Superior temporal gyrus (tissue), 1 donor: Measurements from ENCODE around the gene C2orf81.
"Not testable (repeated sequence)": the region's sequence is repeated elsewhere in the genome, so short reads cannot be mapped to it uniquely, and the experiment has no call there.

Source experiments
- DNase-seq: peaks from one replicate; pipeline ENCODE4 v3.0.0-alpha.2; 2016; ENCODE audit errors: extremely low spot score

The C2orf81 gene

DNA sequence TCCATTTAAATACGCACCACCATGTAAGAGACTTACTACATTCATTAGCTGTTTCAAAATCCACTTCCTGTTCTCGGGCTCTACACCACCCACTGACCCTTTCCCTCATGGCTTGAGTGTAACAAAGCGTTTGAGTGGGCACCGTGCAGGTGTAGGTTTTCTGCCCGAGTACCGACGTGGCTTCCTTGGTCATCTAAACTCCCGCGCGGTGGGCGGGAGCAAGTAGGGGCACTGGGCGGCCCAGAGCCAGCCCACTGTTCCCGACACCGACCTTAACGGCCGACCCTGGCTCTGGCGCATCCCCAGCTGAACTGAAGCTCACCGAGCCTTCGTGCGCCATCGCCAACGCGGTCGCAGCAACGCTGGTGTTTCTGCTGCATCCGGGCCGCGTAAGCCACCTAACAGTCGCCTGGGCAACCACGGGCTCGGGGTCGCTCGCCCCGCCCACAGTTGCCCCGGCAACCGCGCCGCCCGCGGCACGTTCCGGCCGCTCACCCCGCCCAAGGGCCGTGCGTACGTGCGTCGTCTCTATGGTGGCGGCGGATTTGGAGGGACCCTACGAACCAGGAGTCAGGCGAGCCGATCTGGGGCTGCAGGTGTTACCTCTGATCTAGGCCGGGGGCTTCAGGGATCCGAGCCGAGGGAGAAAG is at the start of gene C2orf81, which contains the start of gene WDR54:
TSS of gene C2orf81 (minus strand) at position 399 of the 650 bp plus-strand sequence. CDS start at position 340, 59 bp downstream.
TSS of gene WDR54 (plus strand) at position 510 of the 650 bp plus-strand sequence. CDS start 424 bp downstream, outside the sequence.
- DNase-seq = peak; percentile 79

DNA sequence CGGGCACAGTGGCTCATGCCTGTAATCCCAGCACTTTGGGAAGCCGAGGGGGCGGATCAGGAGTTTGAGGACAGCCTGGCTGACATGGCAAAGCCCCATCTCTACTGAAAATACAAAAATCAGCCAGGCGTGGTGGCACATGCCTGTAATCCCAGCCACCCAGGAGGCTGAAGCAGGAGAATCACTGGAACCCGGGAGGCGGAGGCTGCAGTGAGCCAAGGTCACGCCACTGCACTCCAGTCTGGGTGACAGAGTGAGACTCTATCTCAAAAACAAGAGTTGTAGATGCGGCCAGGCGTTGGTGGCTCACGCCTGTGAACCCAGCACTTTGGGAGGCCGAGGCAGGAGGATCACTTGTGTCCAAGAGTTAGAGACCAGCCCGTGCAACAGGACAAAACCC is 49.3 kb upstream of the C2orf81 start:
- not testable (repeated sequence) for DNase-seq

DNA sequence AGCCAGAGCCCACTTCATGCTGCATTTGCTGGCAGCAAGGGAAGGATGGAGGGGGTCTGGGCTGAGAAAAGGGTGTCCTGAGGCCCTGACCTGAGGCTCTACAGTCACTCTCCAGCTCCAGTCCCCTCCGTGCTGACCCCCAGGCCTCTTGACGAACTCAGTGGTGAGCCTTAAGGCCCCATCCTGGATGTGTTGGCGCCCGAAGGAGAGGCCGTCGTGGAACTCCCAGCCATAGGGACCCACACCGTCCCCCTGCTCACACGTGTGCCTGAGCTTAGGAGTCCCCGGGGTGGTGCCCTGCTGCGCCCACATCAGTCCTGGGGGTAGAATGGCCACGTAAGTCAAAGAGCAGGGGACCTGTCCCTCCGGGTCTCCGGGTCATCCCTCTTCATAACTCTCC is 43.0 kb upstream of the C2orf81 start:
- no peak for DNase-seq

DNA sequence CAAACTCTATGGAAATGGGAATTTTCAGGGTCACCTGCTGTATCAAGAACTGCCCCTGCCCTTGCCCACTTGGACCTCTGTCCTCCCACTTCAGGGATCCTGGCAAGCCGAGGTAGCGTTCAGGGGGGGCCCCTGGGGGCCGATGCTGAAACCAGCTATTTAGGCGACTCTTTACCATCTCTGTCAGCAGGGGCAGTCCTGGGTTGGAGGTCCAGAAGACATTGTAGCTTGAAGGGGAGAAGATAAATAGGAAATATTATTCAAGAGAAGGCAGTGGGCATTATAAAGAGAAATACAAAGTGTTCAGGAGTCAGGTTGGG is 41.3 kb upstream of the C2orf81 start:
- DNase-seq = no peak

DNA sequence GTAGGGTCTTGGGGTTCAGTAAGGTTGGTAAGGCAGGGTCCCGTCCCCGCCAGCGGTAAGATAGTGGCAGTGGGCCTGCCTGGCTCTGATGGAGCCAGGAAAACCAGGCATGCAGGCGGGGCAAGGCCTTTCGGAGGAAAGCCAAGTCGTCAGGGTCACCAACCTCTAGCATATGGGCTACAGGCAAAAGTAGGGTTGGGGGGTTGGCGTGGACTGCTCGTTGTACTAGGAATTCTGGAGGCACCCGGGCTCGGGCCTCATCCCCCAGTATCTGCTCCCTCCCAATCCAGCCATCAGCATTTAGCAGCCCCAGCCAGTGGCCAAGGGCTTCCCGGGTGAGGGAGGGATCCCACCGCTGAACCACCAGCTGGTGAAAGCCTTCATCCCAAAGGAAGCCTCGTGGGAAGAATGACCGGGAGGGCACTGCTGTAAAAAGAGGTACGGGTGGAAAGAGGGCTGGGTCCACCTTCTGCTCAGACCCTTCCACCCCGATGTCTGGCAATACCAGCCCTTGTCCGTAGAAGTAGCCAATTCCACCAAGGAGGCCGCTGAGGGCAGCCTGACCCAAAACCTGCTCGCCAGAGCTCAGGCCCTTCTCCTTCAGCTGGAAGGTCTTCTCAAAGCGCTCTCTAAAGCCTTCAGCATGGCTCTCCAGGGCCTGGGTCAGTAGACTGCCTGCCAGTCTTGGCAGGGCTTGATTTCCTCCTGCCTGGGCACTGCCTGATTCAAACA is 40.8 kb upstream of the C2orf81 start:
- no peak for DNase-seq

DNA sequence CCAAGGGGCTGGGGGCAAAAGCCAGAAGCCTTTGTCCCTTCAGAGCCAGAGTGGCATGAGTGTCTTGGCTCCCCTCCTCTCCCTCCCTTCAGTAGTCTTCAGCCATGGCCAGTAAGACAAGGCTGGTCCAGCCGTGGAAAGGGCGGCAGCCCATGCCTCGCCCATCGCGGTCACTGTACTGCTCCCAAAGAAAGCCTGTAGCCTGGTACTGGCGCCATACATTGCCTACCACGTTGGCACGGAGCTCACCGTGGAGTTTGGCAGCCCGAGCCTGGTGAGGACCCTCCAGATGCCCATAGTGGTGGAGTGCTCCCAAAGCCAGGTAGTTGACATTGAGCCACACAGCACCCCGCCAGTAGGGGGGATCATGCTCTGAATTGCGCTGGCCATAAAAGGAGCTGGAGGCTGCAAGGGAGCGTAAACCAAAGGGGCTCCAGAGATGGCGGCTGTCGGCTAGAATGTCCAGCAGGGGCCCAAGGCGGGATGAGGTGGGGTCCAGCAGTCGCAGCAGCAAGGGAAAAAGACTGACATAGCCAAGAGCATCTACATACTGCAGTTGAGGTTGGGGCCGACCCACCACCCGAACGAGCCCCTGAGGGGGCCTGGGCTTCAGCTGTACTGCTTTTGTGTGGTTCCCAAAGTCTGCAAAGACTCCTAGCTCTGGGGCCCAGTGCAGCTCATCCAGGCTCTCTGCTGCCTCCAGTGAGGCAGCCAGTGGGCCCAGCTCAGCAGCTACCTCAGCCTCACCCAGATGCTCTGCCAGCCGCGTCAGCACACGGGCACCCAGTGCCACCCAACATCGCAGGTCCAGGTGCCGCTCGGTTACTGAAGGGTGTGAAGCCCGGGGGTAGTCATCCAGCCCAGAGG is 40.0 kb upstream of the C2orf81 start:
- no peak for DNase-seq

DNA sequence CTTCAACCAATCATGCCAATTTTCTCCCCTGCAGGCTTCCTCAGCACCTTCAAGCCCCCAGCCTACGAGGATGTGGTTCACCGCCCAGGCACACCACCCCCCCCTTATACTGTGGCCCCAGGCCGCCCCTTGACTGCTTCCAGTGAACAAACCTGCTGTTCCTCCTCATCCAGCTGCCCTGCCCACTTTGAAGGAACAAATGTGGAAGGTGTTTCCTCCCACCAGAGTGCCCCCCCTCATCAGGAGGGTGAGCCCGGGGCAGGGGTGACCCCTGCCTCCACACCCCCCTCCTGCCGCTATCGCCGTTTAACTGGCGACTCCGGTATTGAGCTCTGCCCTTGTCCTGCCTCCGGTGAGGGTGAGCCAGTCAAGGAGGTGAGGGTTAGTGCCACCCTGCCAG is 38.8 kb upstream of the C2orf81 start:
- DNase-seq = not testable (repeated sequence)

DNA sequence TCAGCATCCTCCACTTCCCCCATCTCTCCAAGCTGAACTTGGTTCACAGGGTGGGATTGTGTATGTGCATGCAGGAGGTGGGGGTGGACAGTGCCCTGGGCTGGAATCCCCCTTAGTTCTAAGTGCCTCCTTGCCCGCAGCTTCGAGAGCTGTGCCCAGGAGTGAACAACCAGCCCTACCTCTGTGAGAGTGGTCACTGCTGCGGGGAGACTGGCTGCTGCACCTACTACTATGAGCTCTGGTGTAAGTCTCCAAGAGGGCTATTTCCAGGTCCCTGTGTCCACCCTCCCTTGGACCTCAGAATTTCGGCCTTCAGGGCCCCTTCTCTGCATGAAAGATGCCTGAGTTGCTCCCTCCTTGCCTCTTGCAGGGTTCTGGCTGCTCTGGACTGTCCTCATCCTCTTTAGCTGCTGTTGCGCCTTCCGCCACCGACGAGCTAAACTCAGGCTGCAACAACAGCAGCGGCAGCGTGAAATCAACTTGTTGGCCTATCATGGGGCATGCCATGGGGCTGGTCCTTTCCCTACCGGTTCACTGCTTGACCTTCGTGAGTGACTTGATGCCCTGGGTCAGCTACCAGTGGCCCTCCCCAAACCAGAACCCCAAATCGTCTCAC is 38.2 kb upstream of the C2orf81 start:
- DNase-seq = not testable (repeated sequence)

DNA sequence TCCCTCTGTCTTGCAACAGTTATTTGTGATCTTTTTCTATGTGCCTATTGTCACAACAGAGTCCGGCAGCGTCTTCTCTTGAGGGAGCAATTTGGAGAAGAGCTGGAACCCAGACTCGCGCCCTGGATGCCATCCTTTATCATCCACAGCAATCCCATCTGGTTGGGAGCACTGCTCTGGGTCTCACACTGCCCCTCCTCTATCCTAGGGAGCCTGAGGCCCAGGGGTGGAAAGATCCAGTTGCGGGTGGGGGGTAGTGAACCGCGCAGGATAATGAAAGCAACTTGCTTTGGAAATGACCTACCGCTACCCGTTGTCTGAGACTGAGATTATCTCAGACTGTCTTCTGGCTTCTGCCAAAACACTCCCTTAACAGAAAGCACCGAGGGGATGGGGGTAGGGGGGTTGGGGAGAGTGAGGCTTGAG is 37.5 kb upstream of the C2orf81 start:
- DNase-seq = no peak

DNA sequence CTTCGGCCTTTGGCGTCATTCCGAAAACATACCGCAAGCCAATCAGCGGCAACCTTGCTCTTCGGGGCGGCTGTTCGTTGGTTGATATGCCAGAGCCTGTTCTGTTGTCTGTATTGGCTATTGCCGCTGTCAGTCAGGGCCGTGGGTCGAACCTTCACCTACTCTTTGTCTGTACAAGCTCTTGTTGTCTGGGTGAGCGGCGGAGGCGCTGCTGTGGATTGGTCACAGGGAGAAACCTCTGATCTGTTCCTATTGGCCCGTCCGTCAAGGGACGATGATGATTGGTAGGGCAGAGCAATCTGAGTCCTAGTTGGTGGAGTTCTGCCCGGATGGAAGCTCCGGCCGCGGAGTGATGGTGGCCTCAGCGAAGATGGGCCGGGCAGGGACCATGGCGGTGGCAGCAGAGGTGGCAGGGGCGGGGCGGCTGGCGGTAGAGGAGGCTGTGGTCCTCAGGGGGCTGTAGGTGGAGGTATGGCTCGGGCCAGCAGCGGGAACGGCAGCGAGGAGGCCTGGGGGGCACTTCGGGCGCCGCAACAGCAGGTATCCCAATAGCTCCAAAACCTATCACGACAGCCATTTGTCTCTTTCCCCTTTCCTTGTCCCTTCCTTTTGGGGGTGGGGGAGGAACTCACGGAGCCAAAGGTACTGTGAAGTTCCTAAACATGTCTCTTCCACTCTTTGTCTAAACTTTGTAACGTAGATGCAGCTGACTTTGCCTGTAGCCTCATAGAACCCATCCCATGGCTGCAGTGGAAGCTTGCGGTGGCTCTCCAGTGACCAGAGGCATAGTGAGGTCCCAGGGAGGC is 36.9 kb upstream of the C2orf81 start, which contains the start of gene WBP1:
TSS of gene WBP1 (plus strand) at position 307 of the 806 bp plus-strand sequence. CDS start at position 472, 165 bp downstream.
- DNase-seq = peak; percentile 100

DNA sequence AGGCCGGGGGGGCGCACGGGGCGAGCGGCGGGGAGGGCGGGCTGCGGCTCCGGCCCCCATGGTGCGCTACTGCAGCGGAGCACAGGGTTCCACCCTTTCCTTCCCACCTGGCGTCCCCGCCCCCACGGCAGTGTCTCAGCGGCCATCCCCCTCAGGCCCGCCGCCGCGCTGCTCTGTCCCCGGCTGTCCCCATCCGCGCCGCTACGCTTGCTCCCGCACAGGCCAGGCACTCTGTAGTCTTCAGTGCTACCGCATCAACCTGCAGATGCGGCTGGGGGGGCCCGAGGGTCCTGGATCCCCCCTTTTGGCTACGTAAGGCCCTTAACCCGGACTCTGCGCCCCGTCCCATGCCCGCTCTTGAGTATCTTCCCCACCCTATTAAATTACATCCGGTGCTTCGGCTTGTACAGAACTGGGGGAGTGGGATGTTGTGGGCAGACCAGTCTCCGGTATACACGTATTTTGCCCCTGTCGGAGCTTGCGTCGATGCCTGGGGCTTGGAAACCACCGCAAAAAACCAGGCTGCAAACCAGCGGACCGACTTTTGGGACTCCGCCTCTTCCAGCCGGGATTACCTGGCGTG is 36.2 kb upstream of the C2orf81 start:
- DNase-seq = no peak

DNA sequence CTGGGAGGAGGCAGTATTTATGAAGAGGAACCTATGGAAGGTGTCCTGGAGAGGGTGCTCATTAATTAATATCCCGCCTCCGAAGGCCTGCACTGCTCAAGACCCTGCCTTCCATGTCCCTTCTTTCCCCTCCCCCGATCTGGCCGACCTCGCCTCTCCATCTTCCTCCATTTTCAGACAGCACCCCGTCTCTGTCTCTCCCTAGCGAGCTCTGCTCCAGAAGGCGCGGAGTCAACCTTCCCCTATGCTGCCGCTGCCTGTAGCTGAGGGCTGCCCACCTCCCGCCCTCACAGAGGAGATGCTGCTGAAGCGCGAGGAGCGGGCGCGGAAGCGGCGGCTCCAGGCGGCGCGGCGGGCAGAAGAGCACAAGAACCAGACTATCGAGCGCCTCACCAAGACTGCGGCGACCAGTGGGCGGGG is 35.7 kb upstream of the C2orf81 start:
- DNase-seq = no peak

DNA sequence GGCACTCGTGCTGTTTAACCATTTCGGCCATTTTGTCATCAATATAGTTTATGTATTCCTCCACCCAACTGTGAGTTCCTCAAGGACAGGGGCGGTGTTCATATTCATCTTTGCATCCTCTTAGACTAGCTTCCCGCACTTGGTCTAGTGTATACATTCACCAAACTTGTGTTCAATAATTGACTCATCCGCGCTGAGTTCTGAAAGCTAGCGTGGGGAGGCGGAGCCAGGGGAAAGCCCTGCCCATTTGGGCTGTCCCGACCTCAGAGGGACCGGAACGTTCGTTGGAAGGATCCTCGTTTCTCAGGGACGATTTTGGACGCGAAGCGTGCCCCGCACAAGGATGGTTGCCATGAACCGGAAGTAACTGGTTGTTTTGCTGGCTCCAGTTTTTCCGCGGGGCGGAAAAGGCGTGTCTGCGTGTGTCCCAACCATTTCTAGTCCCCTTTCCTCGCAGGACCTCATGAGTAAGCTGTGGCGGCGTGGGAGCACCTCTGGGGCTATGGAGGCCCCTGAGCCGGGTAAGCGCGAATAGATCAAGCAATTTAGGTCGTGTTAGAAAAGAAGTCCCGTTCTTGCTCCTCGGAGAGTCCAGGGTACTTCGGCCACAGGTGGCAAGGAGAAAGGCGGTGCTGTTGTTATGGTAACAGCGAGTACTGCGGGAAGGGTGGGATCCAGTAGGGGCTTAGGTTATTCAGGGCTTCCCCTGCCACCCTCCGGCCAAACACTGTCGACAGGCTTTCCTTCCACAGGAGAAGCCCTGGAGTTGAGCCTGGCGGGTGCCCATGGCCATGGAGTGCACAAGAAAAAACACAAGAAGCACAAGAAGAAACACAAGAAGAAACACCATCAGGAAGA is 33.5 kb upstream of the C2orf81 start, which contains the start of gene INO80B:
TSS of gene INO80B (plus strand) at position 434 of the 858 bp plus-strand sequence. CDS start at position 464, 30 bp downstream.
- peak; percentile 100 for DNase-seq

DNA sequence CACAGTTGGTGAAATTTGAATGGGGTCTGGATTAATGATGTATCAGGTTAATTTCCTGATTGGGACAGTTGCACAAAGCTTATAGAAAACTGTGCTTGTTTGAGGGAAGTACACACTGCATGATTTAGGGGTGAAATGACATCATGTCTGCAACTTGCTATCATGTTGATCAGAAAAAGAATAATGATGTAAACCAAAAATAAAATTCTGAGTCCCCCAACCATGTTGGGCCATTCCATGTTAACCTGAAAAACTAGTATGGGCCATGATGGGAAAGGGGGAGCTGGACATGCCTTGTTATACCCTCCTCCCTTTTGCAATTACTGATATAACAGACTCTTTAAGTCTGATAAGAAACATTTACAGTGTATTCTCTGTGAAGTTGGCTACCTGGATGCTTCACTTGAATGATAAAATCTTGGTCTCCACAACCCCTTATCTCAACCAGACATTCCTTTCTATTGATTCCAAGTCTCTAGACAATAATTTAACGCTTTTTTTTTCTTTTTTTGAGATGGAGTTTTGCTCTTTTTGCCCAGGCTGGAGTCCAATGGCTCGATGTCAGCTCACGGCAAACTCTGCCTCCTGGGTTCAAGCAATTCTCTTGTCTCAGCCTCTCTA is 29.3 kb upstream of the C2orf81 start:
- DNase-seq = no peak

DNA sequence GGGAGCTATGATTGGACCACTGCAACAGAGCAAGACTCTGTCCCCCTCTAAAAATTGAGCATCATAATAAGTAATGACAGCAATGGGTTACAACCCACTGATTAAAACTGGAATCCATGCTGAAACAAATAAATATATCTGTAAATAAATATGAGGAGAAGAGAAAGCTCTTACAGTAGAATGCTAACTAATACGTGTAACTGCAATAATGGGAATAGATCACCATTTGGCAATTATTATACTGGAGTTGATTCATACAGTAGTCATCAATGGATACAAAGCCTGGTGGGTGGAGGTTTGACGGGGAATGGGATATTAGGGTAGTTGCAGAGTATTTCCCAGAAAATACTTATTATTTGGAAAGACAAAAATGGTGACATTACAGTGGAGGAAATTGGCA is 27.4 kb upstream of the C2orf81 start:
- DNase-seq = no peak

DNA sequence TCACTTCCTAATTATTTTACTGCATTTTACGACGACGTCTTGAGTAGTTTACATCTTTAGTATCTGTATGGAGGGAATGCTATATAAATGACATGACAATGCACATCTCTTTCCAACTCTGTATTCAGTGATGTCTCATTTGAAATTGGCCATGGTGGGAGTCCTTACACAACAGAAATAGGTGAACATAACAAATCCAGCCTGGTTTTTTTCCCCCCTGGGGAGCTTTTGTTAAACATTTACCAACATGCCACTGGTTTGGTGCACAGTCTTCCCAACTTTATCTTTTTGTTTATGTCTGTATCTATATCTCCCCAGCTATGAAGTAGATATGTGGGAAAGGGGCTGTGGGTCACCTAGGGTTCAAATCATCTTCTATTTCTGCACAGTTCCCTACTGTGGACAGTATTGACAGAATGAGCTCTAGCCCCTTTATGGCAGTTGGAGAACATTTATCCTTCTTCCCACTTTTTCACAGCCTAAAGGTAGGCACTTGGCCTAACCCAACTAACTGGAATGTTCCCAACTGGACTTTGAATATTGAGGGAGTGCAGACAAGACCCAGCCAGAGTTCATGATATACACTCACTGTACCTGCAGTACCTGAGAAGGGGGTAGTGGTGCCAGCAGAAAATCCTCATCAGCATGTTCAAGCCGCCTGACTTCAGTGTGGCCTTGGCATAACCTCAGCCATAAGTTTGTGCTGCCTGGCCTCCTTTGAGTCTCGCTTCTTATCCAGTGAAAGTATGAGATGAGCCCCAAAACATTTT is 26.0 kb upstream of the C2orf81 start:
- no peak for DNase-seq

DNA sequence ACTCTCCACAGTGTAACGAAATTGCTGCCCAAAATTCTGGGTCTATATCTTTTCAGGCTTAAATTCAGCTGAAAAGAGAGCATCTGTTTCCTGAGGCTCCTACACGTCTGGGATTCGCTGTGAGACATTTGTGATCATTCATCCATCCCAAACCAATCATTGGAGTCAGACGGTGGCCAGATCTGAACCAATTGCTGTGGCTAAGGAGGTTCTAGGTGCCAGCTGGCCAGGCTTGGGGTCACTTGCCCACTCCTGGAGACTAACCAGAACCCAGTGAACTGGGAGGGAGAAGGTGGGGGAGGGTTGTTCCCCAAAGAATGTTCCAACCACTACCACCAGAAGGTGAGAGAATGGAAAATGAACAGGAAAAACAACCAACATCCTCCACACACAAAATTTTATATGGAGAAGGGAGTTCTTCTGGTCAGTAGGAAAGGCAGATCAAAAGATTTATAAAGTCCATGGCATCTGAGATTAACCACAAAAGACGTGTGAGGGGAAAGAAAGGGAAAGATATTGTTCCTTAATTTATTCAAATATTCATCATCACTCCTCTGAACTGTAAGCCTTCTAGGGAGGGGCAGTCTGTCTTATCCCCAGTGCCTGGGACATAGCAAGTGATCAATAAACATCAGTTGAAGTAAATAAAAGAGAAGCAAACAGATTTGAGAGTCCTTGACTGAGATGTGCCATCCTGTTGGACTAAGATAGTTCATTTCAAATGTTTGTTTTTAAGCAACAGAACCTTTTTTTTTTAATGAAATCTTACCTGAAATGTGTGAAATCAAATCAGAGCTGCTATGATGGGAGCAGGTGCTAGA is 23.3 kb upstream of the C2orf81 start:
- DNase-seq = no peak
